Prostate gland (tissue), 2 donors: ENCODE measurements around the gene FCSK. TPM values are rescaled to one million over a fixed set of nuclear protein-coding genes. Genes with fewer than 3 reads are reported as not detected.

Source experiments
- DNase-seq: peaks from one replicate; pipeline ENCODE4 v3.0.0-alpha.2; 2019; ENCODE audit warnings: low spot score
- H3K27ac ChIP-seq, 2 donors: fragments of 200-600 bp; sonication (generic); 2 replicates each; pipeline ENCODE4 v1.5.1; 2017 to 2019
- H3K27me3 ChIP-seq: fragments of 200-600 bp; sonication (generic); replicated peaks from 2 replicates; pipeline ENCODE4 v1.5.1; 2019; ENCODE audit not compliant: insufficient read depth
- H3K36me3 ChIP-seq, 2 donors: fragments of 200-600 bp; sonication (generic); 1 replicate in 1 of 2; 2 replicates in 1 of 2; pipeline versions ENCODE4 v1.5.1 to v1.8.1; 2017 to 2019
- H3K4me1 ChIP-seq: fragments of 200-600 bp; sonication (generic); replicated peaks from 2 replicates; pipeline ENCODE4 v1.5.1; 2019
- H3K4me3 ChIP-seq, 2 donors: fragments of 200-600 bp; sonication (generic); 2 replicates each; pipeline ENCODE4 v1.5.1; 2017 to 2019
- H3K9me3 ChIP-seq: fragments of 200-600 bp; sonication (generic); 2 replicates; pipeline ENCODE4 v1.5.1; 2017
- POLR2A ChIP-seq: fragments of 450-650 bp; IDR thresholded peaks from one replicate; pipeline ENCODE4 v1.6.1; 2016; ENCODE audit warnings: antibody characterized with exemption, mild to moderate bottlenecking
- POLR2AphosphoS5 ChIP-seq: sonication (generic); formaldehyde crosslinking; IDR thresholded peaks from one replicate; pipeline ENCODE4 v1.6.1; 2017; ENCODE audit warnings: antibody characterized with exemption
- whole genome bisulfite sequencing: methylation state at CpG from one replicate; pipeline ENCODE4 v1.1.5; 2018; 5-methylcytosine and 5-hydroxymethylcytosine counted together
- intact Hi-C: fragments of 100-400 bp; cut with DNase I; formaldehyde crosslinking; loops from one replicate; pipeline ENCODE4 v1.14.2; 2022
- total RNA-seq, 2 donors: library from RNA; depleted of rRNA; stranded (reverse); fragments of >200 nt; gene quantifications; one replicate each; pipeline ENCODE4 v1.1.0, GENCODE V29; 2016
- TF ChIP-seq, protein P1 (sequence below), 4 experiments: fragments of 200-600 bp in 2 of 4; fragments of 450-650 bp in 2 of 4; sonication (generic) in 2 of 4; IDR thresholded peaks; 1 replicate in 3 of 4; 2 replicates in 1 of 4; pipeline ENCODE4 v1.5.1; 2016 to 2019; ENCODE audit warnings: antibody characterized with exemption in 4 of 4, mild to moderate bottlenecking in 2 of 4, moderate library complexity in 2 of 4

Gene FCSK
- total RNA-seq, 2 donors from 2014 or later: 23.0 to 33.1 TPM

- WGBS: 83% methylated on average over 9 of the region's 9 CpGs
- Histone ChIP-seq H3K4me1 (no peaks in the 10 kb centered on the region), H3K27ac (no peak overlapping the region)
These were observed 33.4 kb upstream of the FCSK start for GRCh38 chr16:70421014-70421413.

DNA sequence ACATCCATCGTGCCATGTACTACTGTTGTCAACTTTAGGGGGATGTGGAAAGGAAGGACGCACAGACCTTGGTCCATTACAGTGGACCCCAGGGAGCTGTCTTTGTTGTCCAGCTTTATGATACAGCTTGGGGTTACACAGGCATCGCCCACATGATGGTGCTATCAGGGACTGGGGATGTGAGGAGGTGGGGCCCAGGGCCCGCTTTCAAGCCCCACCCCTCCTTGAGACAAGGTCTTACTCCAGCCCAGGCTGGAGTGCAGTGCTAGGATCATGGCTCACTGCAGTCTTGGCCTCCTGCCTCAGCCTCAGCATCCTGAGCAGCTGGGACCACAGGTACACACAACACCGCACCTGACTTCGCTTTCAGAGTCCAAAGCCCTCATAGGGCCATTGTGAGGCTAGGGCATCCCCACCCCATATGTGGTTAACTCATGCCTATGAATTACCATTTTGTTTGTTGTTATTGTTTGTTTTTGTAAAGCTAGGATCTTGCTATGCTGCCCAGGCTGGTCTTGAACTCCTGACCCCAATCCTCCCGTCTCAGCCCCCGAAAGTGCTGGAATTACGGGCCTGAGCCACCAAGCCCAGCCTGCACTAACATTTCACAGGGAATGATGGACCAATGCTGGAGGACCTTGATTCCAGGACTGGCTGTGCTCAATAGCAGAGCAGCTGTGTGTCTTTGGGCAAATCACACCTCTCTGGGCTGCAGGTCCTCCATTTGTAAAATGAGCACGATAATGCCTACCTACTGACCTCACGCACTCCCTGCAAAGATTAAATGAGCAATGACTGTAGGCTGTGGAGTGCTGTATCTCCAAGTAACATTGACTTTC, 32.7 kb upstream of the FCSK start:
- H3K27me3 ChIP-seq: no peaks in the 10 kb centered on the region
- 93% methylated on average over 11 of the region's 11 CpGs for WGBS
- no peak overlapping the region for H3K4me3 ChIP-seq
- no peaks in the 10 kb centered on the region for H3K9me3 ChIP-seq
- no peaks in the 10 kb centered on the region for H3K4me1 ChIP-seq
- no peak for DNase-seq
- TF ChIP-seq POLR2A: no peak
- TF ChIP-seq, protein P1, sequence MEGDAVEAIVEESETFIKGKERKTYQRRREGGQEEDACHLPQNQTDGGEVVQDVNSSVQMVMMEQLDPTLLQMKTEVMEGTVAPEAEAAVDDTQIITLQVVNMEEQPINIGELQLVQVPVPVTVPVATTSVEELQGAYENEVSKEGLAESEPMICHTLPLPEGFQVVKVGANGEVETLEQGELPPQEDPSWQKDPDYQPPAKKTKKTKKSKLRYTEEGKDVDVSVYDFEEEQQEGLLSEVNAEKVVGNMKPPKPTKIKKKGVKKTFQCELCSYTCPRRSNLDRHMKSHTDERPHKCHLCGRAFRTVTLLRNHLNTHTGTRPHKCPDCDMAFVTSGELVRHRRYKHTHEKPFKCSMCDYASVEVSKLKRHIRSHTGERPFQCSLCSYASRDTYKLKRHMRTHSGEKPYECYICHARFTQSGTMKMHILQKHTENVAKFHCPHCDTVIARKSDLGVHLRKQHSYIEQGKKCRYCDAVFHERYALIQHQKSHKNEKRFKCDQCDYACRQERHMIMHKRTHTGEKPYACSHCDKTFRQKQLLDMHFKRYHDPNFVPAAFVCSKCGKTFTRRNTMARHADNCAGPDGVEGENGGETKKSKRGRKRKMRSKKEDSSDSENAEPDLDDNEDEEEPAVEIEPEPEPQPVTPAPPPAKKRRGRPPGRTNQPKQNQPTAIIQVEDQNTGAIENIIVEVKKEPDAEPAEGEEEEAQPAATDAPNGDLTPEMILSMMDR (IDR thresholded peaks at IDR 0.05): no peak
- TF ChIP-seq POLR2AphosphoS5: no peak
- no peaks in the 10 kb centered on the region for H3K36me3 ChIP-seq
- H3K27ac ChIP-seq: no peak overlapping the region
- intact Hi-C loops: no loop called here

More at GRCh38 chr16:70421014-70421413, 33.4 kb upstream of the FCSK start:
- intact Hi-C loops: no loop called here
- DNase-seq: no peak
- Histone ChIP-seq H3K36me3 (no peaks in the 10 kb centered on the region), H3K4me3 (no peak overlapping the region), H3K9me3 (no peaks in the 10 kb centered on the region), H3K27me3 (no peaks in the 10 kb centered on the region)
- no peak for TF ChIP-seq POLR2AphosphoS5
- TF ChIP-seq POLR2A: no peak
- TF ChIP-seq, protein P1 (IDR thresholded peaks at IDR 0.05): no peak

DNA sequence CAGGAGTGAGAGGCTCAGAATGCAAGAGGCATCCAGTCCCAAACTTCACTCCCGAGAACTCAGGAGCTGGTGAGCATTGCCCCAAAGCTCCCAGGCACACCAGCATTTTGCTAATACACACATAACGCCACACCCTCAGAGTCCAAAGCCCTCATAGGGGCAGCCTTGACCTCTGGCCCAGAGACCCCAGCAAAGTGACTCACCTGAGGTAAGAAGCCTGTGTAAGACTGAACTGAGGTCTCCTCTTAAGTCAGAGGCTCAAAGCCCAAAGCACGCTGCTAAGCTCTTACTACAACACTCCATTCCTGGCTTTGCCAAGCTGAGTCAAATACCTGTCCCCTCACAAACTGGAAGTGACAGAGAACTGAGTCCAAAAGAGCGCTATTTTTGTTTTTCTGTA, 31.9 kb upstream of the FCSK start:
- H3K27me3 ChIP-seq: no peaks in the 10 kb centered on the region
- H3K9me3 ChIP-seq: no peaks in the 10 kb centered on the region
- no peak for TF ChIP-seq POLR2A
- TF ChIP-seq POLR2AphosphoS5: no peak
- TF ChIP-seq, protein P1 (IDR thresholded peaks at IDR 0.05): no peak
- DNase-seq: no peak
- intact Hi-C loops: no loop called here
- H3K4me1 ChIP-seq: no peaks in the 10 kb centered on the region
- H3K27ac ChIP-seq: no peak overlapping the region
- H3K36me3 ChIP-seq: no peaks in the 10 kb centered on the region
- 88% methylated on average over 4 of the region's 4 CpGs for WGBS
- H3K4me3 ChIP-seq: no peak overlapping the region

DNA sequence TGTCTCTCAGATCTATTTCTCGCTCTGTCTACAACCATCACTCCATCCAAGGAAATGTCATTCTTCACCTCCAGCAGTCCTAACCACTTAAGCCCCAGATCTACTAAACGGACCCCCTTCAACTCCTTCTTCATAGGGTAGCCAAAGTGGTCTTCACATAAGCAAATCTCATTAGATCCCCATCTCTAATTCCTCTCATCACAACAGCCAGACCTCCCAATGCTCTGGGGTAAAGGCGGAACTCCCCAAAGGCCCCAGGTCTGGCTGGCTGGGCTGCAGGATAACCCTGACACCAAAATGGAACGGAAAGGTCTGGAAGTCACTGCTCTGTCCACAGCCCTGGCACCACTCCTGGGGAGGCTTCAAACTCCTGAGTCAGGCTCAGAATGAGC, 26.6 kb upstream of the FCSK start:
- H3K27ac ChIP-seq: peak overlapping the region in 1 of 2 donors; percentile 6
- intact Hi-C loops: no loop called here
- no peaks in the 10 kb centered on the region for H3K9me3 ChIP-seq
- no peaks in the 10 kb centered on the region for H3K36me3 ChIP-seq
- peaks cover 3% of the 10 kb centered on the region for H3K4me1 ChIP-seq
- WGBS: 46% methylated on average over 4 of the region's 4 CpGs
- DNase-seq: no peak
- no peaks in the 10 kb centered on the region for H3K27me3 ChIP-seq
- TF ChIP-seq POLR2A (no peak), POLR2AphosphoS5 (no peak)
- TF ChIP-seq, protein P1 (IDR thresholded peaks at IDR 0.05): no peak
- no peak overlapping the region for H3K4me3 ChIP-seq
